Naive thymus-derived CD4-positive, alpha-beta T cell (primary cell): ENCODE results near the gene B3GAT3. TPM values are rescaled to one million over a fixed set of nuclear protein-coding genes. Genes with fewer than 3 reads are reported as not detected.

ENCODE experiments used
- ATAC-seq: fragments of 150-1000 bp; cut with Tn5 transposase; 2 replicates; pipeline ENCODE4 v1.10.0; 2021; ENCODE audit warnings: mild to moderate bottlenecking, moderate library complexity
- CTCF ChIA-PET: fragments of 350-600 bp; sonication (Branson Sonifier 250); formaldehyde crosslinking; loops from one replicate; lab custom pipeline; 2021; ENCODE audit warnings: antibody characterized with exemption; lab: Charles Lee
- POLR2A ChIA-PET: fragments of 350-600 bp; sonication (Branson Sonifier 250); formaldehyde crosslinking; loops from one replicate; lab custom pipeline; 2021; ENCODE audit warnings: antibody characterized with exemption, inconsistent platforms; lab: Charles Lee
- DNase-seq, 9 donors: peaks; one replicate each; pipeline versions ENCODE4 v3.0.0 to v3.0.0-alpha.2; 2020 to 2022; ENCODE audit warnings: mixed read lengths in 1 of 9
- H3K27ac ChIP-seq: one replicate; pipeline ENCODE4 v1.7.0; 2013; ENCODE audit warnings: mild to moderate bottlenecking, low read depth, low read length, moderate library complexity
- H3K27me3 ChIP-seq, 2 donors: one replicate each; pipeline ENCODE4 v1.7.0; 2013; ENCODE audit warnings: low read length in 2 of 2, mild to moderate bottlenecking in 2 of 2, moderate library complexity in 2 of 2; ENCODE audit not compliant: control insufficient read depth in 2 of 2, insufficient read depth in 2 of 2
- H3K36me3 ChIP-seq, 3 experiments: 1 replicate in 2 of 3; 2 replicates in 1 of 3; pipeline ENCODE4 v1.7.0; 2013; ENCODE audit warnings: low read length in 3 of 3, mild to moderate bottlenecking in 3 of 3, moderate library complexity in 1 of 3; ENCODE audit not compliant: insufficient read depth in 3 of 3, control insufficient read depth in 2 of 3
- H3K4me1 ChIP-seq, 2 donors: one replicate each; pipeline ENCODE4 v1.7.0; 2013; ENCODE audit warnings: low read length in 2 of 2, mild to moderate bottlenecking in 2 of 2, moderate library complexity in 1 of 2; ENCODE audit not compliant: control insufficient read depth in 2 of 2, insufficient read depth in 2 of 2
- H3K4me3 ChIP-seq: 2 replicates; pipeline ENCODE4 v1.7.0; 2013; ENCODE audit warnings: mild to moderate bottlenecking, low read length
- H3K9me3 ChIP-seq, 3 experiments: 1 replicate in 2 of 3; 2 replicates in 1 of 3; pipeline ENCODE4 v1.7.0; 2013; ENCODE audit warnings: low read length in 3 of 3; ENCODE audit not compliant: control insufficient read depth in 2 of 3
- H3K27ac Mint-ChIP-seq, 9 donors: one replicate each; pipeline ENCODE4 v1.8.0; 2020 to 2022; ENCODE audit warnings: mixed read lengths in 9 of 9, mild to moderate bottlenecking in 8 of 9, moderate library complexity in 5 of 9, inconsistent platforms in 2 of 9
- H3K27me3 Mint-ChIP-seq, 5 donors: one replicate each; pipeline ENCODE4 v1.8.0; 2021 to 2022; ENCODE audit warnings: mixed read lengths in 5 of 5, mild to moderate bottlenecking in 1 of 5
- H3K36me3 Mint-ChIP-seq, 5 donors: one replicate each; pipeline ENCODE4 v1.8.0; 2020 to 2022; ENCODE audit warnings: mixed read lengths in 5 of 5, mild to moderate bottlenecking in 3 of 5, inconsistent platforms in 1 of 5
- H3K4me1 Mint-ChIP-seq, 7 donors: one replicate each; pipeline ENCODE4 v1.8.0; 2020 to 2022; ENCODE audit warnings: mixed read lengths in 7 of 7, mild to moderate bottlenecking in 3 of 7, inconsistent platforms in 1 of 7
- H3K4me3 Mint-ChIP-seq, 10 donors: one replicate each; pipeline ENCODE4 v1.8.0; 2020 to 2022; ENCODE audit warnings: mild to moderate bottlenecking in 10 of 10, mixed read lengths in 10 of 10, moderate library complexity in 6 of 10, inconsistent platforms in 2 of 10
- H3K9me3 Mint-ChIP-seq, 11 donors: one replicate each; pipeline ENCODE4 v1.8.0; 2020 to 2022; ENCODE audit warnings: mixed read lengths in 11 of 11, mild to moderate bottlenecking in 4 of 11, inconsistent platforms in 1 of 11, moderate library complexity in 1 of 11
- intact Hi-C, 2 donors: fragments of 100-400 bp; cut with micrococcal nuclease; formaldehyde crosslinking; loops; one replicate each; pipeline ENCODE4 v1.15.1; 2023
- polyA plus RNA-seq, 2 donors: library from polyadenylated mRNA; unstranded; fragments of 300-500 nt; fragmentation: Illumina TruSeq; gene quantifications; one replicate each; pipeline ENCODE4 v1.2.3, GENCODE V29; 2021
- total RNA-seq, 6 experiments: library from RNA in 5 of 6; stranded (reverse) in 5 of 6; gene quantifications; 1 replicate in 5 of 6; 2 replicates in 1 of 6; pipeline ENCODE4 v1.2.3 and lab custom pipeline; 2021 to 2026

Gene B3GAT3
- total and polyA plus RNA-seq, 7 experiments from 2014 or later, result 35.0 to 78.1 (median 64.4) TPM

GRCh38 chr11:62610814-62611704, 10.7 kb downstream of the B3GAT3 start:
- Mint-ChIP-seq H3K27ac (peak overlapping the region; percentile 93 to 100 (median 97)), H3K4me3 (peak overlapping the region; percentile 89 to 100 (median 96)), H3K4me1 (peaks cover 31 to 59% (median 51%) of the 10 kb centered on the region in 7 donors), H3K27me3 (no peaks in the 10 kb centered on the region), H3K36me3 (peaks cover 0 to 25% (median 5%) of the 10 kb centered on the region in 5 donors), H3K9me3 (no peaks in the 10 kb centered on the region)
- no peak for DNase-seq
- no peak for ATAC-seq
- H3K27ac ChIP-seq, result peak overlapping the region; percentile 92
- H3K27me3 ChIP-seq, result no peaks in the 10 kb centered on the region
- ChIA-PET POLR2A (interaction anchor here (0.8 to 12.0 kb wide), 18 partner anchors 10 to 245 kb away, joined by 3 to 219 read pairs (median 8); partner anchors contain the start of genes B3GAT3, C11orf98, CSKMT and EEF1G), CTCF (interaction anchor here (0.6 to 4.1 kb wide), 10 partner anchors 9 to 83 kb away, joined by 3 to 27 read pairs (median 4); partner anchors contain the start of genes B3GAT3, C11orf98, CSKMT and EEF1G)
- peaks cover 0 to 51% (median 0%) of the 10 kb centered on the region in 3 experiments for H3K36me3 ChIP-seq
- peak overlapping the region; percentile 99 for H3K4me3 ChIP-seq
- intact Hi-C loops, result loop anchor here in 1 of 2 donors (5.0 kb wide), 1 partner anchor 231 kb away; no protein-coding TSS in a partner anchor
- H3K9me3 ChIP-seq, result no peaks in the 10 kb centered on the region
- H3K4me1 ChIP-seq, result peaks cover 19 to 32% of the 10 kb centered on the region in 2 donors

GRCh38 chr11:62610403-62610802, 11.4 kb downstream of the B3GAT3 start:
- peaks cover 0 to 25% (median 5%) of the 10 kb centered on the region in 5 donors for H3K36me3 Mint-ChIP-seq
- H3K4me3 Mint-ChIP-seq, result peak overlapping the region; percentile 50 to 100 (median 82)
- H3K4me1 Mint-ChIP-seq, result peaks cover 31 to 59% (median 52%) of the 10 kb centered on the region in 7 donors
- H3K27me3 Mint-ChIP-seq, result no peaks in the 10 kb centered on the region
- ATAC-seq, result no peak
- H3K4me1 ChIP-seq, result peaks cover 19 to 32% of the 10 kb centered on the region in 2 donors
- DNase-seq, result no peak
- ChIA-PET CTCF (interaction anchor here (0.6 to 4.1 kb wide), 6 partner anchors 10 to 246 kb away, joined by 3 to 27 read pairs (median 4); partner anchors contain the start of genes C11orf98, CSKMT and TUT1), POLR2A (interaction anchor here (1.0 to 12.0 kb wide), 13 partner anchors 11 to 231 kb away, joined by 3 to 219 read pairs (median 8); partner anchors contain the start of genes B3GAT3, C11orf98, CSKMT and HNRNPUL2)
- intact Hi-C loops, result loop anchor here in 1 of 2 donors (5.0 kb wide), 1 partner anchor 232 kb away; no protein-coding TSS in a partner anchor
- peaks cover 0 to 54% (median 0%) of the 10 kb centered on the region in 3 experiments for H3K36me3 ChIP-seq
- H3K9me3 Mint-ChIP-seq, result no peaks in the 10 kb centered on the region
- H3K4me3 ChIP-seq, result no peak overlapping the region
- peak overlapping the region; percentile 92 for H3K27ac ChIP-seq
- H3K27ac Mint-ChIP-seq, result peak overlapping the region in 8 of 9 donors; percentile 48 to 97 (median 75)
- H3K9me3 ChIP-seq, result no peaks in the 10 kb centered on the region
- no peaks in the 10 kb centered on the region for H3K27me3 ChIP-seq

- no peaks in the 10 kb centered on the region for H3K27me3 Mint-ChIP-seq
- no peak overlapping the region for H3K4me3 ChIP-seq
- H3K36me3 ChIP-seq, result peaks cover 0 to 59% (median 7%) of the 10 kb centered on the region in 3 experiments
- H3K4me3 Mint-ChIP-seq, result peak overlapping the region in 3 of 10 donors; percentile 7 to 34 (median 10)
- peaks cover 28 to 56% (median 47%) of the 10 kb centered on the region in 7 donors for H3K4me1 Mint-ChIP-seq
- H3K9me3 ChIP-seq, result no peaks in the 10 kb centered on the region
- H3K27me3 ChIP-seq, result no peaks in the 10 kb centered on the region
- peaks cover 0 to 27% (median 9%) of the 10 kb centered on the region in 5 donors for H3K36me3 Mint-ChIP-seq
- ATAC-seq, result no peak
- H3K27ac ChIP-seq, result no peak overlapping the region
- peaks cover 19 to 32% of the 10 kb centered on the region in 2 donors for H3K4me1 ChIP-seq
- H3K9me3 Mint-ChIP-seq, result no peaks in the 10 kb centered on the region
- CTCF ChIA-PET, result interaction anchor here (1.7 kb wide), 1 partner anchor 46 kb away, joined by 6 read pairs; no protein-coding TSS in a partner anchor
- POLR2A ChIA-PET, result interaction anchor here (0.6 to 12.0 kb wide), 10 partner anchors 11 to 223 kb away, joined by 3 to 219 read pairs (median 6); partner anchors contain the start of genes B3GAT3, C11orf98, CSKMT and INTS5
- H3K27ac Mint-ChIP-seq, result peak overlapping the region in 5 of 9 donors; percentile 18 to 72 (median 56)
- intact Hi-C loops, result no loop called here
- DNase-seq, result no peak
Measured at GRCh38 chr11:62608776-62609175, 13.0 kb downstream of the B3GAT3 start.

GRCh38 chr11:62607714-62608113, 14.1 kb downstream of the B3GAT3 start:
- Mint-ChIP-seq H3K36me3 (peaks cover 0 to 31% (median 13%) of the 10 kb centered on the region in 5 donors), H3K27me3 (no peaks in the 10 kb centered on the region), H3K27ac (peak overlapping the region in 6 of 9 donors; percentile 15 to 72 (median 44)), H3K4me1 (peaks cover 36 to 64% (median 52%) of the 10 kb centered on the region in 7 donors), H3K9me3 (no peaks in the 10 kb centered on the region), H3K4me3 (peak overlapping the region in 1 of 10 donors; percentile 19)
- H3K4me3 ChIP-seq, result no peak overlapping the region
- H3K27me3 ChIP-seq, result no peaks in the 10 kb centered on the region
- H3K27ac ChIP-seq, result no peak overlapping the region
- H3K36me3 ChIP-seq, result peaks cover 0 to 63% (median 7%) of the 10 kb centered on the region in 3 experiments
- H3K4me1 ChIP-seq, result peaks cover 19 to 28% of the 10 kb centered on the region in 2 donors
- ATAC-seq (no peak), DNase-seq (no peak)
- CTCF ChIA-PET, result interaction anchor here (0.6 kb wide), 1 partner anchor 1675 kb away, joined by 7 read pairs; no protein-coding TSS in a partner anchor
- no peaks in the 10 kb centered on the region for H3K9me3 ChIP-seq
- POLR2A ChIA-PET, result interaction anchor here (0.6 to 12.0 kb wide), 11 partner anchors 10 to 248 kb away, joined by 3 to 219 read pairs (median 4); partner anchors contain the start of genes B3GAT3, C11orf98, CSKMT and GANAB
- intact Hi-C loops, result no loop called here

- no peaks in the 10 kb centered on the region for H3K27me3 Mint-ChIP-seq
- H3K9me3 ChIP-seq, result no peaks in the 10 kb centered on the region
- H3K4me3 ChIP-seq, result no peak overlapping the region
- DNase-seq, result no peak
- peaks cover 10 to 19% of the 10 kb centered on the region in 2 donors for H3K4me1 ChIP-seq
- peaks cover 0 to 68% (median 7%) of the 10 kb centered on the region in 3 experiments for H3K36me3 ChIP-seq
- H3K27ac Mint-ChIP-seq, result peak overlapping the region in 1 of 9 donors; percentile 32
- intact Hi-C loops, result no loop called here
- ChIA-PET CTCF (interaction anchor here (0.6 kb wide), 1 partner anchor 267 kb away, joined by 3 read pairs; no protein-coding TSS in a partner anchor), POLR2A (interaction anchor here (0.5 to 12.0 kb wide), 3 partner anchors 8 to 123 kb away, joined by 4 to 219 read pairs (median 5); partner anchors contain the start of genes MTA2 and TUT1)
- ATAC-seq, result no peak
- peaks cover 0 to 31% (median 13%) of the 10 kb centered on the region in 5 donors for H3K36me3 Mint-ChIP-seq
- H3K27me3 ChIP-seq, result no peaks in the 10 kb centered on the region
- peaks cover 36 to 58% (median 51%) of the 10 kb centered on the region in 7 donors for H3K4me1 Mint-ChIP-seq
- no peak overlapping the region for H3K27ac ChIP-seq
- no peak overlapping the region for H3K4me3 Mint-ChIP-seq
- H3K9me3 Mint-ChIP-seq, result peaks cover 0 to 1% (median 0%) of the 10 kb centered on the region in 11 donors
Measured at GRCh38 chr11:62605902-62606301, 15.9 kb downstream of the B3GAT3 start.
